Activated T-cell treated with anti-CD3 and anti-CD28 coated beads, Interleukin-2, amount 50 U/mL, for 24 hours (primary cell): Measurements from ENCODE around the gene KDM8.

Experiments used
- DNase-seq: peaks from one replicate; pipeline ENCODE4 v3.0.0-alpha.2; 2020
- H3K27ac Mint-ChIP-seq: 2 replicates; pipeline ENCODE4 v1.8.0; 2020; ENCODE audit warnings: mild to moderate bottlenecking, mixed read lengths
- H3K27me3 Mint-ChIP-seq: 2 replicates; pipeline ENCODE4 v1.8.0; 2020; ENCODE audit warnings: mixed read lengths
- H3K36me3 Mint-ChIP-seq: 2 replicates; pipeline ENCODE4 v1.8.0; 2020; ENCODE audit warnings: low read depth, mixed read lengths
- H3K4me1 Mint-ChIP-seq: 2 replicates; pipeline ENCODE4 v1.8.0; 2020; ENCODE audit warnings: low read depth, mixed read lengths
- H3K4me3 Mint-ChIP-seq: 2 replicates; pipeline ENCODE4 v1.8.0; 2020; ENCODE audit warnings: mild to moderate bottlenecking, moderate library complexity, mixed read lengths
- H3K9me3 Mint-ChIP-seq: 2 replicates; pipeline ENCODE4 v1.8.0; 2020; ENCODE audit warnings: mixed read lengths

Gene KDM8

GRCh38 chr16:27226976-27227705 lies 23.8 kb downstream of the KDM8 start:
- H3K27ac Mint-ChIP-seq: peak overlapping the region; percentile 65
- no peaks in the 10 kb centered on the region for H3K9me3 Mint-ChIP-seq
- H3K27me3 Mint-ChIP-seq: no peaks in the 10 kb centered on the region
- peaks cover 51% of the 10 kb centered on the region for H3K4me1 Mint-ChIP-seq
- peaks cover 89% of the 10 kb centered on the region for H3K36me3 Mint-ChIP-seq
- no peak for DNase-seq
- no peak overlapping the region for H3K4me3 Mint-ChIP-seq

GRCh38 chr16:27228045-27228444 lies 24.7 kb downstream of the KDM8 start:
- no peak for DNase-seq
- Mint-ChIP-seq H3K27me3 (no peaks in the 10 kb centered on the region), H3K9me3 (no peaks in the 10 kb centered on the region), H3K4me3 (no peak overlapping the region), H3K27ac (peak overlapping the region; percentile 37), H3K4me1 (peaks cover 60% of the 10 kb centered on the region), H3K36me3 (peaks cover 90% of the 10 kb centered on the region)

GRCh38 chr16:27228621-27229501 lies 25.5 kb downstream of the KDM8 start:
- Mint-ChIP-seq H3K4me3 (no peak overlapping the region), H3K27ac (peak overlapping the region; percentile 63), H3K27me3 (no peaks in the 10 kb centered on the region), H3K9me3 (no peaks in the 10 kb centered on the region), H3K4me1 (peaks cover 68% of the 10 kb centered on the region), H3K36me3 (peaks cover 90% of the 10 kb centered on the region)
- DNase-seq: no peak

GRCh38 chr16:27229891-27230470 lies 26.7 kb downstream of the KDM8 start:
- no peak for DNase-seq
- no peaks in the 10 kb centered on the region for H3K9me3 Mint-ChIP-seq
- peaks cover 90% of the 10 kb centered on the region for H3K36me3 Mint-ChIP-seq
- peaks cover 77% of the 10 kb centered on the region for H3K4me1 Mint-ChIP-seq
- H3K27me3 Mint-ChIP-seq: no peaks in the 10 kb centered on the region
- H3K4me3 Mint-ChIP-seq: no peak overlapping the region
- peak overlapping the region; percentile 100 for H3K27ac Mint-ChIP-seq

GRCh38 chr16:27230562-27231001 lies 27.3 kb downstream of the KDM8 start:
- peak overlapping the region; percentile 59 for H3K4me3 Mint-ChIP-seq

GRCh38 chr16:27231692-27232060 lies 28.4 kb downstream of the KDM8 start:
- Mint-ChIP-seq H3K4me1 (peaks cover 82% of the 10 kb centered on the region), H3K27ac (peak overlapping the region; percentile 100)

More at GRCh38 chr16:27230562-27231001, 27.3 kb downstream of the KDM8 start:
- Mint-ChIP-seq H3K27me3 (no peaks in the 10 kb centered on the region), H3K4me1 (peaks cover 82% of the 10 kb centered on the region), H3K36me3 (peaks cover 88% of the 10 kb centered on the region), H3K27ac (peak overlapping the region; percentile 100), H3K9me3 (no peaks in the 10 kb centered on the region)
- DNase-seq: peak; percentile 77

GRCh38 chr16:27232061-27232900 lies 29.0 kb downstream of the KDM8 start:
- DNase-seq: peak; percentile 68

More at GRCh38 chr16:27231692-27232060, 28.4 kb downstream of the KDM8 start:
- no peak for DNase-seq
- Mint-ChIP-seq H3K4me3 (peak overlapping the region; percentile 69), H3K27me3 (no peaks in the 10 kb centered on the region), H3K9me3 (no peaks in the 10 kb centered on the region), H3K36me3 (peaks cover 83% of the 10 kb centered on the region)

GRCh38 chr16:27232901-27233625 lies 29.7 kb downstream of the KDM8 start:
- H3K36me3 Mint-ChIP-seq: peaks cover 74% of the 10 kb centered on the region
- H3K27ac Mint-ChIP-seq: peak overlapping the region; percentile 100
- no peaks in the 10 kb centered on the region for H3K9me3 Mint-ChIP-seq
- peaks cover 88% of the 10 kb centered on the region for H3K4me1 Mint-ChIP-seq
- peak overlapping the region; percentile 69 for H3K4me3 Mint-ChIP-seq
- no peaks in the 10 kb centered on the region for H3K27me3 Mint-ChIP-seq
- no peak for DNase-seq

More at GRCh38 chr16:27232061-27232900, 29.0 kb downstream of the KDM8 start:
- H3K27me3 Mint-ChIP-seq: no peaks in the 10 kb centered on the region
- peak overlapping the region; percentile 100 for H3K27ac Mint-ChIP-seq
- peaks cover 79% of the 10 kb centered on the region for H3K36me3 Mint-ChIP-seq
- H3K4me1 Mint-ChIP-seq: peaks cover 82% of the 10 kb centered on the region
- H3K9me3 Mint-ChIP-seq: no peaks in the 10 kb centered on the region
- H3K4me3 Mint-ChIP-seq: peak overlapping the region; percentile 69

GRCh38 chr16:27233731-27234130 lies 30.4 kb downstream of the KDM8 start:
- Mint-ChIP-seq H3K4me1 (peaks cover 95% of the 10 kb centered on the region), H3K36me3 (peaks cover 80% of the 10 kb centered on the region), H3K27ac (peak overlapping the region; percentile 100), H3K27me3 (no peaks in the 10 kb centered on the region), H3K4me3 (peak overlapping the region; percentile 41), H3K9me3 (no peaks in the 10 kb centered on the region)
- no peak for DNase-seq

- Mint-ChIP-seq H3K36me3 (peaks cover 78% of the 10 kb centered on the region), H3K27me3 (no peaks in the 10 kb centered on the region), H3K27ac (peak overlapping the region; percentile 100), H3K4me1 (peaks cover 96% of the 10 kb centered on the region), H3K9me3 (no peaks in the 10 kb centered on the region), H3K4me3 (peak overlapping the region; percentile 41)
- DNase-seq: no peak
Observed at GRCh38 chr16:27234171-27234570, 30.8 kb downstream of the KDM8 start.

- Mint-ChIP-seq H3K36me3 (peaks cover 76% of the 10 kb centered on the region), H3K27ac (peak overlapping the region; percentile 100), H3K4me1 (peaks cover 97% of the 10 kb centered on the region), H3K9me3 (no peaks in the 10 kb centered on the region), H3K27me3 (no peaks in the 10 kb centered on the region), H3K4me3 (peak overlapping the region; percentile 71)
- no peak for DNase-seq
Observed at GRCh38 chr16:27234603-27235002, 31.3 kb downstream of the KDM8 start.

GRCh38 chr16:27235055-27235937 lies 32.0 kb downstream of the KDM8 start:
- H3K27ac Mint-ChIP-seq: peak overlapping the region; percentile 100
- peak overlapping the region; percentile 71 for H3K4me3 Mint-ChIP-seq
- peaks cover 98% of the 10 kb centered on the region for H3K4me1 Mint-ChIP-seq
- DNase-seq: peak; percentile 79
- H3K9me3 Mint-ChIP-seq: no peaks in the 10 kb centered on the region
- H3K27me3 Mint-ChIP-seq: no peaks in the 10 kb centered on the region
- peaks cover 74% of the 10 kb centered on the region for H3K36me3 Mint-ChIP-seq

GRCh38 chr16:27235938-27236245 lies 32.6 kb downstream of the KDM8 start:
- H3K4me1 Mint-ChIP-seq: peaks cover 96% of the 10 kb centered on the region
- H3K36me3 Mint-ChIP-seq: peaks cover 72% of the 10 kb centered on the region
- peak; percentile 60 for DNase-seq
- peak overlapping the region; percentile 100 for H3K27ac Mint-ChIP-seq
- no peaks in the 10 kb centered on the region for H3K27me3 Mint-ChIP-seq
- H3K4me3 Mint-ChIP-seq: peak overlapping the region; percentile 71
- H3K9me3 Mint-ChIP-seq: no peaks in the 10 kb centered on the region
